Measurements from ENCODE around the gene TBXA2R.
"Not testable (repeated sequence)": the region's sequence is repeated elsewhere in the genome, so short reads cannot be mapped to it uniquely, and the experiment has no call there.

TBXA2R gene

DNA sequence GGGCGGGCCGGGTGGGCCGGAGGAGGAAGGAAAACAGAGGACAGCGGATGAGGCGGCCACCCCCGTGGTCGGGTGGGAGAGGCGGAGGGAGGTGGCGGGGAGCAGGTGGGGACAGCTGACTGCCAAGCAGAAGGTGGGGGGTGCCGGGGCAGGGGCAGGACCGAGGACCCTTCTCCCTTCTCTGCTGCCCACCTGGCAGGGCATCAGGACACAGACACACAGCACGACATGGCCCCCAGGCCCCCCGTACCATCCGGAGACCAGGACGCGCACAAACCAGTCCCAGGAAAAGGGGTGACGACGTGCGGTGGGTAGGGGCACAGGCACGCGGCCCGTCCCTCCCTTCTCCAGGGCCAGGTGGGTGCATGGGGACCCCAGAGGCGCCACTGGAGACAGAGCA is 30.9 kb upstream of the TBXA2R start:
- Histone ChIP-seq H3K27me3 (ENCODE audit: control insufficient read depth, insufficient read depth, low read length) (no peaks in the 10 kb centered on the region), H3K4me1 (ENCODE audit: control insufficient read depth, low read depth, low read length) (no peaks in the 10 kb centered on the region), H3K27ac (ENCODE audit: low read length) (no peak overlapping the region), H3K36me3 (ENCODE audit: control insufficient read depth, low read depth, low read length) (peaks cover 11% of the 10 kb centered on the region), H3K9me3 (ENCODE audit: control insufficient read depth, low read depth, low read length) (no peaks in the 10 kb centered on the region), H3K4me3 (ENCODE audit: low read length) (no peak overlapping the region), H3K9ac (ENCODE audit: low read length) (no peak overlapping the region)

DNA sequence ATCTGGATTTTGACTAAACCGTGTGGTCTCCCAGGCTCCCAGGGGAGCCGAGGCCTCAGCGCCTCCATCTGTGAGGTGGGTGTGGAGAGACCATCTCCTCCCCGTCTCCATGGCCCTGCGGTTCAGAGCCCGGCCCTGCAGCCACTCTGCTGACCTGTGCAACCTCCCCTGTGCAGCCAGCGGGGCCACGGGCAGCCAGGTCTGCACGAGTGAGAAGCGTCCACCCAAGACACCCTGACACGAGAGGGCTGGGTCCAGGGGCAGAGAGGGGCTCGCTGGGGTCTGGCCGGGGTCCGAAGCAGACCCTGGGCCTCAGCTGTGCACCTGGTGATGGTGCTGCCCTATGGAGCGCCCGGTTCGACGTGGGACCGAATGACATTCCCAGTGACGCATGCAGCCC is 30.3 kb upstream of the TBXA2R start:
- no peak overlapping the region for H3K9ac ChIP-seq (ENCODE audit: low read length)
- H3K4me3 ChIP-seq (ENCODE audit: low read length), result no peak overlapping the region
- no peaks in the 10 kb centered on the region for H3K4me1 ChIP-seq (ENCODE audit: control insufficient read depth, low read depth, low read length)
- H3K27ac ChIP-seq (ENCODE audit: low read length), result no peak overlapping the region
- no peaks in the 10 kb centered on the region for H3K27me3 ChIP-seq (ENCODE audit: control insufficient read depth, insufficient read depth, low read length)
- peaks cover 11% of the 10 kb centered on the region for H3K36me3 ChIP-seq (ENCODE audit: control insufficient read depth, low read depth, low read length)
- no peaks in the 10 kb centered on the region for H3K9me3 ChIP-seq (ENCODE audit: control insufficient read depth, low read depth, low read length)

DNA sequence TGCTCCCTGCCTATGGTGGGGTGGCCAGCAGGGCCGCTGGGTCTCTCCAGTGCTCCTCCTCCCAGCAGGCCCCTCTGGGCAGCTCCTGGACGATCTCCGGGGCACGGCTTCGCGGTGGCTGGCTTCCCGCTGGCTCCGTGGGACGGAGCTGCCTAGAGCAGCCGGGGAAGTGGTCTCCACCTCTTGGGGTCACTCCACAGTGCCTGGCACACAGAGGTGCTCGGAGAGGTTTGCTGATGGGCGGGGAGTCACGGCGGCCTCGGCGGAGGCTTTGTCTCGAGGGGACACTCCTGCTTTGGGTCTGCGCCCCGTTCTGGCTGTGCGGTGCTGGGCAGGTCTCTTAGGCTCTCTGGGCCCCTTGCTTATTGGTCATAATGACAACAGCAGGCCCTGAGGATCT is 29.8 kb upstream of the TBXA2R start:
- Histone ChIP-seq H3K4me1 (ENCODE audit: control insufficient read depth, low read depth, low read length) (no peaks in the 10 kb centered on the region), H3K36me3 (ENCODE audit: control insufficient read depth, low read depth, low read length) (peaks cover 11% of the 10 kb centered on the region)

DNA sequence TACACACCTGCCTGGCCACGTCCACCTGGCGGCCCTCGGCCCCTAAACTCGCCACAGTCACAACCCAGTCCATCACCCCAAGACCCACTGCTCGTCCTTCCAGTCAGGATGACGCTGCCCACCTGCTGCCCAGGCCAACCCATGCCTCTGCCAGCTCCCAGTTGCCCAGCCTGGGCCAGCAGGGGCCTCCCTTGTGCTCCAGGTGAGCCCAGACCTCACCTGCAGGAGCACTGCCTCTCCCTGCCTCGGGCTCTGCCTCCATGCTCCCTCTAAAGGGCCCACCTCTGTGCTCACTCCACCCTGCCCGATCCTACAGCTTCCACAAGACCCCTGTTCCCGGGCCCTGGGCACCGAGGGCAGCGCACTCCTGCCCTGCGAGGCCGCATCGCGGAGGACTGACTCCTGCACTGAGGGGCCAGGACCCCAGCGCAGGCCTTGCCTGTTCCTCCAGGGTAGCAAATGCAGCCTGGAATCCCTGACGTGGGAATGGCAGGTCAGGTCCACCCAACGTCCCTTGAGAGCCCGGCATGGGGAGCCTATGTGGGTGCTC is 27.9 kb upstream of the TBXA2R start:
- Histone ChIP-seq H3K9ac (ENCODE audit: low read length) (no peak overlapping the region), H3K4me1 (ENCODE audit: control insufficient read depth, low read depth, low read length) (no peaks in the 10 kb centered on the region), H3K4me3 (ENCODE audit: low read length) (no peak overlapping the region), H3K36me3 (ENCODE audit: control insufficient read depth, low read depth, low read length) (peaks cover 8% of the 10 kb centered on the region), H3K9me3 (ENCODE audit: control insufficient read depth, low read depth, low read length) (no peaks in the 10 kb centered on the region), H3K27ac (ENCODE audit: low read length) (no peak overlapping the region), H3K27me3 (ENCODE audit: control insufficient read depth, insufficient read depth, low read length) (no peaks in the 10 kb centered on the region)

More for the DNA sequence above, 29.8 kb upstream of the TBXA2R start:
- H3K9ac ChIP-seq (ENCODE audit: low read length), result no peak overlapping the region
- H3K9me3 ChIP-seq (ENCODE audit: control insufficient read depth, low read depth, low read length), result no peaks in the 10 kb centered on the region
- no peaks in the 10 kb centered on the region for H3K27me3 ChIP-seq (ENCODE audit: control insufficient read depth, insufficient read depth, low read length)
- H3K27ac ChIP-seq (ENCODE audit: low read length), result no peak overlapping the region
- H3K4me3 ChIP-seq (ENCODE audit: low read length), result no peak overlapping the region

DNA sequence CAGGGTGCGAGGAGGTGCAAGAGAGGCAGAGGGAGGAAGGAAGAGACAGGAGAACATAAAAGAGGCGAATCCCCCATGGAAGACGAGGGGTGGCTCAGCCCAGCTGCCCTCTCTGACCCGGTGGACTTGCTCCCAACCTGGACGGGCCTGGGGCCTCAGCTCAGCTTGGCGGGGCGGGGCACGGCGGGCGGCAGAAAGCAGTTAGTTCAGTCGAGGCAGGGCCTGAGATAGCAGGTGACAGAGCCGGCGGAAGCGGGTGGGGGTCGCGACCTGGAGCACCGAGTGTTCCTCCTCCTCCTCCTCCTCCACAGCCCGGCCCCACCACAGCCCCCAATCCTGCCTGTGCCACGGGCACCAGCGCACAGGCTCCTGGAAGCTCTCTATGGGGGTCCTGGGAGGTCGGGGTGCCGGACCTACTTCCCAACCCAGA is 26.9 kb upstream of the TBXA2R start:
- H3K27me3 ChIP-seq (ENCODE audit: control insufficient read depth, insufficient read depth, low read length), result no peaks in the 10 kb centered on the region
- no peak overlapping the region for H3K4me3 ChIP-seq (ENCODE audit: low read length)
- H3K27ac ChIP-seq (ENCODE audit: low read length), result no peak overlapping the region
- H3K9me3 ChIP-seq (ENCODE audit: control insufficient read depth, low read depth, low read length), result no peaks in the 10 kb centered on the region
- H3K36me3 ChIP-seq (ENCODE audit: control insufficient read depth, low read depth, low read length), result peaks cover 2% of the 10 kb centered on the region
- no peaks in the 10 kb centered on the region for H3K4me1 ChIP-seq (ENCODE audit: control insufficient read depth, low read depth, low read length)
- H3K9ac ChIP-seq (ENCODE audit: low read length), result no peak overlapping the region

DNA sequence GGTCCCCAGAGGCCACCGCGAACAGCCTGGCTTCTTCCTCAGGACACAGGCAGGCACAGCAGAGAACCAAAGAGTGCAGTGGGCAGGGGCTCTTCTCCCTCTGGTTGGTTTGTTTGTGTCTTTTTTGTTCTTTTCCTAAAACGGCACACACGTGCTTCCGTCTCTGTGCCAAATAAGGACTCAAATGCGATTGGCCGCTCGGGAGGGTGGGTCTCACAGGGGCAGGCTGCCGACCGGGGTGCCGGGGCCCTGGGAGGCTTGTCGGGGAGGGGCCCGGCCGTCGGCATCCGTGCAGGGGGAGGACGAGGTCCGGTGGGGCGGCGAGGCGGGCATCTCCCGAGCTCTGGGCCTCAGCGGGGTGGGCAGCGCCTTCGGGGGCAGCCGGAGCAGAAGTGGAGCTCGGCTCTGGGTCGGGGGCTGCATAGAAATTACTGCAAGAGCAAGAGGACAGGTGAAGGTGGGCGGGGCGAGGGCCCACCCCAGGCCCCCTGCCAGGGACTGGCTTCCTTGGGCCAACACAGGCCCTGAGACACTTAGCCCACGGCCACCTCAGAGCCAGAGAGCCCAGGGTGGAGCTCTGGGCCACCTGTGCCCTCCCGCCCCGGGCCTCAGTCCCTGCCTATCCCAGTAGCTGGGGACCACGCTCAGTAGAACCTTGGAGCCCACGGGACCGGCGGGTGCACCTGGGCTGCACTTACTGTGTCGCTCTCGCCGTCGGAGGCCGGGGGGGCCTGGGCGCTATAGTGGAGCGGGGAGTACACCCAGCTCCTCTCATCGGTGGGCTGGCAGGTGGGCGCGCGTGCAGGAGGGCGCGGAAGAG is 26.3 kb upstream of the TBXA2R start:
- Histone ChIP-seq H3K9me3 (ENCODE audit: control insufficient read depth, low read depth, low read length) (no peaks in the 10 kb centered on the region), H3K9ac (ENCODE audit: low read length) (no peak overlapping the region), H3K36me3 (ENCODE audit: control insufficient read depth, low read depth, low read length) (no peaks in the 10 kb centered on the region)

DNA sequence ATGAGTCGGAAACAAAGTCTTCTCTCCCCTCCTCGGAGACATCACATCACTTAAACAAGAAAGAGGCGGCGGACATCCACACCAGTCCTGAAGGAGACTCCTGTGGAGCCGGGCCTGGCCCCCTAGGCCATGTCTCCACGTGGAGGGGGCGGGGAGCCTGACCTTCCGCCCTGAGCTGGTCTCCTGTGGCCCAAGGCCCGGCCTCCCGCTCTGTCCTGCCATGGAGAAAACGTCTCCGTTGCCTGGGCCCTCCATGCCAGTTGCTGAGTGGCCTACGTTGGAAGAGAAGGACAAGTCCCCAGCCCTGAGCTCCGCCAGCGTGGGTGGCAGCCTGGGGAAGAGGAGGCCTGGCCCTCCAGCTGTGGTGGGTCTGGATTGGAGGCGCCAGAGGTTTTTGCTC is 25.4 kb upstream of the TBXA2R start:
- no peak overlapping the region for H3K9ac ChIP-seq (ENCODE audit: low read length)
- no peaks in the 10 kb centered on the region for H3K9me3 ChIP-seq (ENCODE audit: control insufficient read depth, low read depth, low read length)
- no peak overlapping the region for H3K27ac ChIP-seq (ENCODE audit: low read length)
- H3K27me3 ChIP-seq (ENCODE audit: control insufficient read depth, insufficient read depth, low read length), result no peaks in the 10 kb centered on the region
- no peak overlapping the region for H3K4me3 ChIP-seq (ENCODE audit: low read length)
- no peaks in the 10 kb centered on the region for H3K36me3 ChIP-seq (ENCODE audit: control insufficient read depth, low read depth, low read length)
- no peaks in the 10 kb centered on the region for H3K4me1 ChIP-seq (ENCODE audit: control insufficient read depth, low read depth, low read length)

More for the DNA sequence above, 26.3 kb upstream of the TBXA2R start:
- H3K4me1 ChIP-seq (ENCODE audit: control insufficient read depth, low read depth, low read length), result no peaks in the 10 kb centered on the region
- H3K27me3 ChIP-seq (ENCODE audit: control insufficient read depth, insufficient read depth, low read length), result no peaks in the 10 kb centered on the region
- H3K4me3 ChIP-seq (ENCODE audit: low read length), result no peak overlapping the region
- no peak overlapping the region for H3K27ac ChIP-seq (ENCODE audit: low read length)

DNA sequence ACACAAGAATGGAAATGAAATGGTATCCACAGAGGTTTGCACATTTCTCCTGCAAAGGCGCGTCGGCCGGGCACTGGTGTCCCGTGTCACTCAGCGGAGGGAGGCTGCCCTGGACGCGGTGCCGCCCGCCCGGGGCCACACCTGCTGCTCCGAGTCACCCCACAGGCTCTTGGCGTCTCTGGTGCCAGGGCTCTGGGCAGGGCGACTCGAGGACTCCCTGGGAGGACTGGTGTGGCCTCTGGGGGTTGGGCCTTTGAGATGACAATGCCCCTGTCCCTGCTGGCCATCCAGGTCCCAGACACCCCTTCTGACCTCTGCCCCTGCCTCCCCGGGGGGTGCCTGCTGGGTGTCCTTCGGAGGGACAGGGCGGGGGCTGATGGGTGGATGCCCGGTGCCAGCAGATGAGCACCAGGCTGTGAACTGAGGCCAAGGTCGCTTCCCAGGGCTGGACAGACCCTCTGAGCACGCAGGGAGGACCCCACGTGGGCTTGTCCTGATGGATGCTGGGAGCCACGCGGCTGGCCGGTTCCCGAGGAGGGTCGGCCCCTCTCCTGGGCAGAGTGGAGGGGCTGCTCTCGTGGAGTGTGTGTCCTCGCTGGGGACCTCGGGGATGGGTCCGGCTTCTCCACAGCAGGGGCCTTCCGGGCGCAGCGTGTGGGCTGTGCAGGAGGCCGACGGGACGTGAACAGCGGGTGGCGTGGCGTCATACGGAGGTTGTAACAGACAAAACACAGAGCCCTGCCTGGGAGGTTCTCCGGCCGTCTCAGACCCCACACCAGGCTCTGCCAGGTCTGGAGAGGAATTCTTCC is 24.6 kb upstream of the TBXA2R start:
- Histone ChIP-seq H3K9ac (ENCODE audit: low read length) (no peak overlapping the region), H3K27me3 (ENCODE audit: control insufficient read depth, insufficient read depth, low read length) (no peaks in the 10 kb centered on the region), H3K4me1 (ENCODE audit: control insufficient read depth, low read depth, low read length) (no peaks in the 10 kb centered on the region), H3K27ac (ENCODE audit: low read length) (no peak overlapping the region), H3K36me3 (ENCODE audit: control insufficient read depth, low read depth, low read length) (no peaks in the 10 kb centered on the region), H3K9me3 (ENCODE audit: control insufficient read depth, low read depth, low read length) (no peaks in the 10 kb centered on the region), H3K4me3 (ENCODE audit: low read length) (no peak overlapping the region)

DNA sequence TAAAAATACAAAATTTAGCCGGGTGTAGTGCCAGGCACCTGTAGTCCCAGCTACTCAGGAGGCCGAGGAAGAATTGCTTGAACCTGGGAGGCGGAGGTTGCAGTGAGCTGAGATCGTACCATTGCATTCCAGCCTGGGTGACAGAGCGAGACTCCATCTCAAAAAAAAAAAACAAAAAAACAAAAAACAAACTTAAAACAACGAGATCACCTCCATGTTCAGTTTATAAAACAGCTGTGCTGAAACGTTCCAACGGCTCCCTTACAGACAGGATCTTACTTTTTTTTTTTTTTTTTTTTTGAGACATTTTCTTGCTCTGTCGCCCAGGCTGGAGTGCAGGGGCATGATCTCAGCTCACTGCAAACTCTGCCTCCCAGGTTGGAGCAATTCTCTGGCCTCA is 22.1 kb upstream of the TBXA2R start:
- not testable (repeated sequence) for H3K9ac ChIP-seq (ENCODE audit: low read length); H3K4me1 ChIP-seq (ENCODE audit: control insufficient read depth, low read depth, low read length); H3K36me3 ChIP-seq (ENCODE audit: control insufficient read depth, low read depth, low read length); H3K27ac ChIP-seq (ENCODE audit: low read length); H3K9me3 ChIP-seq (ENCODE audit: control insufficient read depth, low read depth, low read length); H3K27me3 ChIP-seq (ENCODE audit: control insufficient read depth, insufficient read depth, low read length); H3K4me3 ChIP-seq (ENCODE audit: low read length)

DNA sequence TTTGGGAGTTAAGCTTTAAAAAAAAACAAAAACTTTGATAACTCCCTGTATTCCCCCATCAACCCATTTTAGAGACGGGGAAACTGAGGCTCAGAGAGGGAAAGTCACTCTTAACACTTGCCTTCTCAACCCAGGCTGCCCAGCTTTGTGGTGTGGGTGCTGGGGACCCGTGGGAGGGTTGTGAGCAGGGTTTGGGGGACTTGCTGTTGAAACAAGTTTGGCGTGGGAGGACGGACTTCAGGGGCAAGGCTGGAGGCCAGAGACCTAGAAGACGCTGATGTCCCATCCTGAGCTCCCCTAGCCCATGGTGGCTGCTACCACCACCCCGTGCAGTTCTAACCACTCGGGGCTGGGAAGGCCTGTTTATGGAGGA is 20.7 kb upstream of the TBXA2R start:
- H3K4me1 ChIP-seq (ENCODE audit: control insufficient read depth, low read depth, low read length), result no peaks in the 10 kb centered on the region
- H3K27me3 ChIP-seq (ENCODE audit: control insufficient read depth, insufficient read depth, low read length), result no peaks in the 10 kb centered on the region
- peaks cover 3% of the 10 kb centered on the region for H3K36me3 ChIP-seq (ENCODE audit: control insufficient read depth, low read depth, low read length)
- no peak overlapping the region for H3K27ac ChIP-seq (ENCODE audit: low read length)
- H3K4me3 ChIP-seq (ENCODE audit: low read length), result no peak overlapping the region
- H3K9me3 ChIP-seq (ENCODE audit: control insufficient read depth, low read depth, low read length), result no peaks in the 10 kb centered on the region
- no peak overlapping the region for H3K9ac ChIP-seq (ENCODE audit: low read length)

DNA sequence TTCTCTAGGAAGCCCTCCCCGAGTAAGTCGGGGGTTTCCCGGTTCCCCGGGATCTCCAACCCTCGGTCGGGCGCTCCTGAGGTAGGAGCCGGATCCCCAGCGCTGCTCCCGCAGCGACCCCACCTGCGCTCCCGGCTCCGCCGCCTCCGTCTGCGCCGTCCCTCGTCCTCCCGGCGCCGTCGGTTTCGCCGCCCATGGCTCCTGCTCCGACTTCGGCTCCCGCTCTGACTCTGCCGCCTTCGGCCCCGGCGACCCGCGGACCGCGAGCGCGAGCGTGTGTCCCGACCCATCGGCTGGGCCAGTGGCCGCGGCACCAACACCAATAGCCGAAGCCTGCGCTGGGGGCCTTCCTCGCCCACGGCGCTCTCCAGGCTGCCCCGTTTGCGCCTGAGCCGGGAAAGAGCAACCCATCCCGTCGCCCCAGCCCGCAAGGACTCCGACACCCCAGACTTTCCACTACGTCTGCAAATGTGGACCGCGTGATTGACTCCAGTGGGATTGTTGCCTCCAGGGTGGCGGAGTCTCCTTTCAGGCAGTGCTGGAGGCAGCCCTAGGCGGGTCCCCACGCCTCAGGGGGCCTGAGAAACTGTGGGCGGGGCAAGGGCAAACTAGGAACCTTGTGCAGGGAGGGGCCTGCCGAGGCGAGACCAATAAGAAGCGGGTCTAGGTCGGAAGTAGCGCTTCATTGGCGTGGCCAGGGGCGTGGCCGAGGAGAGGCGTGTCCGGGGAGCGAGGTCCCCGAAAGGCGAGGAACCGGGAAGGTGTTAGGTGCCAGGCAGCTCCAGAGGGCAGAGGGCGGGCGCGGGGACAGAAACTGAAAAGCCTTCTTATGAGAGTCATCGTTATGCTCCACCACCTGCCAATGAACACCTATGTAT is 20.0 kb upstream of the TBXA2R start, which contains the start of gene CACTIN:
Gene CACTIN, minus strand, starts transcription at position 318 of the 878 bp plus-strand sequence. Its CDS starts 28 bp downstream, at position 290.
- Histone ChIP-seq H3K9me3 (ENCODE audit: control insufficient read depth, low read depth, low read length) (no peaks in the 10 kb centered on the region), H3K4me3 (ENCODE audit: low read length) (peak within 1 kb of the TSS; percentile 91), H3K36me3 (ENCODE audit: control insufficient read depth, low read depth, low read length) (peaks cover 3% of the 10 kb centered on the region), H3K9ac (ENCODE audit: low read length) (peak within 1 kb of the TSS; percentile 87), H3K4me1 (ENCODE audit: control insufficient read depth, low read depth, low read length) (no peaks in the 10 kb centered on the region), H3K27ac (ENCODE audit: low read length) (peak within 1 kb of the TSS; percentile 98), H3K27me3 (ENCODE audit: control insufficient read depth, insufficient read depth, low read length) (no peaks in the 10 kb centered on the region)

Data from iPS-18a (cell line).